ENCODE data around the gene B4GALT2. TPM values are rescaled to one million over a fixed set of nuclear protein-coding genes. Genes with fewer than 3 reads are reported as not detected.

B4GALT2 gene
- total and polyA plus RNA-seq, 2 of the 8 experiments (the other 6 are each of a cell fraction or from before 2014, with no cell fraction given) = 56.5 to 121 TPM

- H4K5ac ChIP-seq (ENCODE audit: insufficient read length, low read depth, low read length) = no peak overlapping the region
- no peak for DNase-seq (ENCODE audit: low read depth in 1 of 2, low spot score in 2 of 2)
- H3K4me3 ChIP-seq (ENCODE audit: extremely low read depth in 1 of 4, insufficient read depth in 2 of 4, low read depth in 3 of 4, low read length in 4 of 4) = no peak overlapping the region
- H2BK120ac ChIP-seq (replicated peaks; ENCODE audit: low read depth, low read length) = no peak overlapping the region
- H3K9me3 ChIP-seq (ENCODE audit: insufficient read depth in 2 of 2, low read depth in 1 of 2, low read length in 1 of 2) = no peaks in the 10 kb centered on the region
- H3K79me1 ChIP-seq (ENCODE audit: low read depth, low read length) = peaks cover 7% of the 10 kb centered on the region
- no peak overlapping the region for H2AK5ac ChIP-seq (ENCODE audit: low read depth, low read length)
- H3K56ac ChIP-seq (replicated peaks; ENCODE audit: insufficient read length, low read depth, low read length) = no peak overlapping the region
- H3K4me2 ChIP-seq (ENCODE audit: insufficient read depth in 1 of 2, low read depth in 2 of 2, low read length in 2 of 2) = no peak overlapping the region
- H4K8ac ChIP-seq (ENCODE audit: extremely low read depth, insufficient read depth, low read length) = no peak overlapping the region
- TF ChIP-seq SP1 (IDR thresholded peaks at IDR 0.05; ENCODE audit: low read depth, low read length) = no peak
- H3K4me1 ChIP-seq (replicated peaks in 1 of 4; ENCODE audit: control insufficient read depth in 3 of 4, insufficient read depth in 4 of 4, low read length in 3 of 4) = peaks cover 4 to 16% (median 11%) of the 10 kb centered on the region in 4 experiments
- H3K27ac ChIP-seq (ENCODE audit: low read depth, low read length) = no peak overlapping the region
- H2AFZ ChIP-seq (ENCODE audit: low read length) = no peak overlapping the region
- peaks cover 0 to 24% of the 10 kb centered on the region in 2 experiments; a peak in 2 of 4 replicates for H3K79me2 ChIP-seq (ENCODE audit: control insufficient read depth in 1 of 2, insufficient read depth in 2 of 2, low read length in 2 of 2)
- H2BK5ac ChIP-seq (ENCODE audit: low read depth, low read length) = no peak overlapping the region
- H4K91ac ChIP-seq (replicated peaks; ENCODE audit: insufficient read length, low read length) = no peak overlapping the region
- H3K9ac ChIP-seq (replicated peaks in 1 of 4; ENCODE audit: extremely low read depth in 1 of 4, low read depth in 3 of 4, low read length in 3 of 4) = no peak overlapping the region
- H3K36me3 ChIP-seq (ENCODE audit: control insufficient read depth in 2 of 4, insufficient read depth in 4 of 4, low read length in 3 of 4) = peaks cover 3 to 18% (median 11%) of the 10 kb centered on the region in 4 experiments; a peak in 7 of 8 replicates
- H2BK20ac ChIP-seq (ENCODE audit: low read length) = no peak overlapping the region
- no peak overlapping the region for H3K14ac ChIP-seq (ENCODE audit: insufficient read length)
- no peak overlapping the region for H3K23ac ChIP-seq (ENCODE audit: insufficient read length)
- POLR2A ChIA-PET (ENCODE audit: partially characterized antibody) = interaction anchor here (1.1 to 26.2 kb wide), 6 partner anchors 8 to 41 kb away, joined by 3 to 544 read pairs (median 4); no protein-coding TSS in a partner anchor
- H3K4ac ChIP-seq (replicated peaks; ENCODE audit: insufficient read length, low read depth, low read length) = no peak overlapping the region
- H3K23me2 ChIP-seq (ENCODE audit: low read depth, low read length) = peaks cover 4% of the 10 kb centered on the region; the same call in 1 of the 2 replicates
- 90% methylated on average over 12 of the region's 13 CpGs; no CpG with 5 or more reads in 1 of the 2 experiments for WGBS, 2 experiments (ENCODE audit: extremely low coverage in 1 of 2, insufficient coverage in 1 of 2, insufficient read length in 1 of 2, insufficient replicate concordance in 2 of 2, low coverage in 1 of 2, low lambda C conversion rate in 2 of 2, missing lambda C conversion rate in 1 of 2)
- no peaks in the 10 kb centered on the region for H3K27me3 ChIP-seq (replicated peaks in 1 of 4; ENCODE audit: control insufficient read depth in 3 of 4, extremely low read depth in 1 of 4, insufficient read depth in 3 of 4, low read length in 3 of 4)
- no peak overlapping the region for H2BK15ac ChIP-seq (ENCODE audit: low read length)
- CTCF ChIA-PET (ENCODE audit: partially characterized antibody) = interaction anchor here (0.6 to 16.6 kb wide), 4 partner anchors 9 to 22 kb away, joined by 3 to 252 read pairs (median 134); no protein-coding TSS in a partner anchor
- FAIRE-seq = no peak
- peaks cover 3 to 10% of the 10 kb centered on the region in 2 experiments for H4K20me1 ChIP-seq (replicated peaks in 1 of 2; ENCODE audit: control insufficient read depth in 1 of 2, insufficient read depth in 2 of 2, low read length in 2 of 2)
- no peak overlapping the region for H3K18ac ChIP-seq (ENCODE audit: extremely low read depth, low read length)
- no peak overlapping the region for H2BK12ac ChIP-seq (ENCODE audit: low read depth, low read length)
Observed at GRCh38 chr1:44024903-44025525, 46.0 kb downstream of the B4GALT2 start.

Data from H1 (cell line).